Stimulated activated CD8-positive, alpha-beta memory T cell treated with anti-CD3 and anti-CD28 coated beads, Interleukin-7, amount 100 ng/mL, for 4 hours (primary cell): ENCODE results near the gene OR5K2.

Source experiments
- DNase-seq, 2 donors: peaks; one replicate each; pipeline ENCODE4 v3.0.0-alpha.2; 2020; ENCODE audit warnings: low read depth in 2 of 2

Gene OR5K2

DNA sequence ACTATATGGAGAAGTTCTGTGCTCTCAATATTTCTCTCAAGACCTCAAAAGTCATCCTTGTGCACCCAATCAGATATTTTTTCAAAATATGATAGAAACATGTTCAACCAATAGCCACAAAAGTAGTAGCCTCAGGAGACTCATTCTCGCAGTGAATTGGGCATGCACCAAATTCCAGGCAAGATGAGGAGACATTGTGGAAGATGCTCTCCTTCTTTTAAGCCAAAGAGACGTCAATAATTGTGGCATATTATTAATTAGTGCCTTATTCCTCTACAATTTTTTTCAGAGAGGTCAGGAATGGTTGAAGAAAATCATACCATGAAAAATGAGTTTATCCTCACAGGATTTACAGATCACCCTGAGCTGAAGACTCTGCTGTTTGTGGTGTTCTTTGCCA, at the start of gene OR5K2:
Gene OR5K2 (plus strand): TSS at position 301 of the 400 bp plus-strand sequence. CDS start 0 bp downstream, at position 301.
- no peak for DNase-seq

DNA sequence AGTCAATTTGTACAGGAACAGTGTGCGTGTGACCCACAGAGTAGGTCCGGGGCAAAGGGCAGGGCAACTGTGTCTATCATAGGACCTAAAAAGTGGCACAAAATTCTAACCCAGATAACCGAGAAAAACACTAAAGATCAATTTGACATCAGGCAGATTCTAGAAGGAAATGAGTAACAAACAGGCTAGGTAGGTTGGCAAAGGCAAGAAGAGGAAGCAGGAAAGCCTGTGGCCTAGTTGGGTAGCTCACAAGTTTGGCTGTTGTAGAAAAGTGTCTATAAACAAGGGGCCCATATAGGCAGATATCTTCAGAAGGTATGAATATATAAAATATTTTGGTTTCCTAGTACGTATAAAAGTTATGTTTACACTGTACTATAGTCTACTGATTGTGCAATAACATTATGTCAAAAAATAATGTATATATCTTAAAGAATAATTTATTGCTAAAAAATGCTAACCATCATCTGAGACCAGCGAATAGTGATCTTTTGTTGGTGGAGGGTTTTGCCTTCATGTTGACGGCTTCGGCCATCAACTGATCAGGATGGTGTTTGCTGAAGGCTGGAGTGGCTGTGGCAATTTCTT, 47.8 kb upstream of the OR5K2 start:
- no peak for DNase-seq

DNA sequence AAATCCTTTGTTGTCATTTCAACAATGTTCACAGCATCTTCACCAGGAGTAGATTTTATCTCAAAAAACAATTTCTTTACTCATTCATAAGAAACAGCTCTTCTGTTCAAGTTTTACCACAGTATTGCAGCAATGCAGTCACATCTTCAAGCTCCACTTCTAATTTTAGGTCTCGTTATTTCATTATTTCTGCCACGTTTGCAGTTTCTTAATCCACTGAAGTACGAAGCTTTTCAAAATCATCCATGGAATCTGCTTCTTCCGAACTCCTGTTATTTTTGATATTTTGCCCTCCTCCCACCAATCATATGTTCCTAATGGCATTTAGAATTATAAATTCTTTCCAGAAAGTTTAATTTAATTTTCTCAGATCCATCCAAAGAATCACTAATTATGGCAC, 47.1 kb upstream of the OR5K2 start:
- no peak for DNase-seq

DNA sequence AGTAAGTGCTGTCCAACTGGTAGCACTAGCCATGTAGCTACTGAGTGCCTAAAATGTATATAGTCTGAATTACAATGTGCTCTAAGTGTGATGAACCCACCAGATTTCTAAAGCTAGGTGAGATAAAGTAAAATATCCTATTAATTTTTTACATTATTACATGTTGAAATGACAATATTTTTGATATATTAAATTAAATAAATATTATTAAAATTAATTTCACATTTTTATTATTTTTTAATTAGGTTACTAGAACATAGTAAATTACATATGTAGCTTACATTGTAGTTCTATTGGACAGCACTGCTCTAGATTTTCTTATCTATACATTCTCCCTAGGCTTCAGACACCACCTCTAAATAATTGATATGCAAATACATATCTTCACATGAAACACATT, 43.7 kb upstream of the OR5K2 start:
- DNase-seq = no peak

DNA sequence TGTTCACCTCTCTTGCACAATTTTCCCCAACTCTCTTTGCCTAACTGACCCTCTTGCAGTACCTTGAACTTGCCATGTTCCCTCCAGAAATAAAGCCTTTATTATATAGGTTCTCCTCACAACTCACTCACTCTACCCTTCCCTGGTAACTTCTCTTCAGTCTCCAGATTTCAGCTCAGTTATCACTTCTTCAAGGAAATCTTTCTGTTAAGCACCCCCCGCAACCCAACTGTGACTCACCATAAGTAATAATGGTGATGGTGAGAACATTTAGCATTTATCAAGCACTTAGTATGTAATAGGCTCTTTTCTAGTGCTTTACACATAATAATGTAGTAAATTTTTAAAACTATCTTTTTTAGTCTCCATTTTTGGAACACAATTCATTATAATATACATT, 42.6 kb upstream of the OR5K2 start:
- DNase-seq = no peak

DNA sequence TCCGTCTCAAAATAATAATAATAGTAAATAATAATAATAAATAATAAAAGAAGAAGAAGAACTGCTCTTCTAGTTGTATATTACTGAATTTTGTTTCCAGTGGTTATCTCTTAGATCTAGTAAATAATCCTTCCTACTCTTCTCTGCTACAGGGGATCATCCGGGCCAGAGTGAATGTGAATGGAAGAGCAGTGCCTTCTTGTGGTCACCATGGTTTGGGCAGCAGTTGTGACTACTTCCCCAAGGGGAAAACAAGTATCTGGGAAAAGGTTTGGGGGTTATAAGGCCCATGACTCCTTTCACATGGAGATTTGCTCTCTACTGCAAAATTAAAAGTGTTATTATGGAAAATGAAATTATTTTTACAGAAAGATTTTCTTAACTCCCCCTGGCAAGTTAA, 39.9 kb upstream of the OR5K2 start:
- DNase-seq = no peak

DNA sequence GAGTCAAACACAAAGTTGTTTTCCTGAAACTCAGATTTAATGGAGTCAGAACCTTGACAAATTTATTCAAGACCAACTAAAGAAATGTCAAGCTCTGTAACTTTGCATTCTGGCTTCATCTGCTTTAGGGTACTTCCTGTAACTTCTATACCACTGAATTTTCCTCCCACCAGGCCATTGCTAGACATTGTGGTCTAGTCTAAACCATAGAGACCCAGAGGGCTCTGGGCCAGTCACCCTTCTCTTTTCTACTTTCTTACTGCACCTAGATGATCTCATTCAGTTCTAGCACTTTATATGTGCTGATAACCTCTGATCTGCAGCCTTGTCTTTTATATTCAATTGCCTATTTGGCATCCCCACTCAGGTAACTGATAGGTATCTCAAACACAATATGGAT, 37.3 kb upstream of the OR5K2 start:
- DNase-seq = no peak

DNA sequence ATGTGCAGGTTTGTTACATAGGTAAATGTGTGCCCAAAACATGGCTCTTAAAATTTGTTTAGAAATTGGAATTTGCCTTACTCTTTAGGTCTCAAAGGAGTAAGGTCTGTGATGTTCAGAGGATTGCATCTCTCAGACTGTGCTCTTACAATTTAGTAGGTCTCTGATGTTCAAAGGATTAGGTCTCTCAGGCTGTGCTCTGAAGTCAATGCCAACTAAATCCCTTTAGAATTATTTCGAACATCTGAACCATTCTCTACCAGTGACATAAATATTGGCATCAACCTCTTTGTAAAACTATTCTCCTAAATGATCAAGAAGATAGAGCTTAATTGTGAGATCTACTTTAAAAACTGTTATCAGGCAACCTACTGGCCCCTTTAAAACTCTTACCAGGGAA, 34.6 kb upstream of the OR5K2 start, which contains the start of gene OR5K1:
Gene OR5K1 (plus strand): TSS at position 301 of the 400 bp plus-strand sequence. CDS start 6,376 bp downstream, outside the sequence.
- no peak for DNase-seq

DNA sequence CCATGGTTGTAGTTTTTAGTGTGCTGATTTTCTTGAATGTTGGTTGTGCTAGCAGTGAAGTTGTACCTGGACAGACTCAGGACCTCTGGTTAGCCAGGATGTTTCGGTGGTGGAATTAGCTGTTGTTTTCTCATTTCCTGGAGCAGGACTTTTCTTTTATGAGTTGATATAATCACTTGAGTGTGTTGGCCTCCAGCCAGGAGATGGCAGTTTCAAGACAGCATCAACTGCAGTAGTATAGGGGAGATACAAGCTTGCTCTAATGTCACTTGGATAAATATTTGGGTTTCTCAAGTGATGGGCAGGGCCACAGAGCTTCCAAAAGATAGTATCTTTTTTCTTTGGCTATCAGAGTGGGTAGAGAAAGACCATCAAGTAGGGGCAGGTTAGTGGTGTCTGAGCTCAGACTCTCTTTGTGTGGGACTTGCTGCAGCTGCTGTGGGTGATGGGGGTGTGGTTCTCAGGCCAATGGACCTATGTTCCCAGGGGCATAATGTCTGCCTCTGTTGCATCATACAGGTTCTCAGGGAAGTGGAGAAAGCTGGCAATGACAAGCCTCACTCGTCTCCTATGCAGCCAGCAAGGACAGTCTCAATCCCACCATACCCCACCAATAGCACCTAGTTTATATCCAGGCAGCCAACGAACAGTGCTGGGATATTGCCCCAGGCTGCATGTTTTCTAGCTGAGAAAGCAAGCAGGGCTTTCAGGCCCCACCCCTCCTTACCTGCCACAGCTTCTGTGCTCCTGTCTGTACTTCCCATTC, 14.6 kb upstream of the OR5K2 start:
- DNase-seq = no peak

DNA sequence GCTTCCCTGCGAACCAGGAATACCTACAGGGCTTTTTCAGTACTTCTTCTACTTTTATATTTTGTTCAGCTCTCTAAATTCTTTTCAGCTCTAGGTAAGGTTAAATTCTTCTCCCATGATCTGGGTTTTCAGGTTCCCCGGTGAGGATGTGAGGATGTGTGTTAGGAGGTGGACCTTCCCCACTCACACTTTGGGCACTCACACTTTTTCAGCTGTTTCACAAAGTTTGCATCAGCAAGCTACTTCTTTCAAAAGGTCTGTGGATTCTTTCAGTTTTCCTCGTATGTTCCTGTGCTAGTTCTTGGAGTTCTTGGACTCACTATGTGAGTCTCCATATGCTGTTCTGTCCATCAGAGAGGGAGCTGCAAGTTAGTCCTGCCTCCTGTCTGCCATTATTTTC, 13.9 kb upstream of the OR5K2 start:
- DNase-seq = no peak

DNA sequence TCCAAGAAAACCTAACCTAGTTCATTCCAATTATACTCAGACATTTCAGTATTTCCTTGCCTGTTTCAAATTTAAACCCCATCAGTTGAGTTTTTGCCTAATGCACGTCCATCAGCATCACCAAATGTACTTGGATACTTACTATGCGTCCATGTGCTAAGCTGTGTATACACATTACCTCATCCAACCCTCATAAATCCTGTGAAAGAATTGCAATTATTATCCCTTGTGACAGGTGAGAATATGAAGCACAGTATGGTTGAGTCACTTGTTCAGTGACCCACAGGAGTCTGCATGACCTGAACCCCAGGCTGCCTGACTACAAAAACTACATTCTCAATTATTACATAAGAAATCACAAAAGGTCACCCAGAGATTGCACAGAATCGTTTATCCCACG, 2.5 kb downstream of the OR5K2 start:
- DNase-seq = no peak

DNA sequence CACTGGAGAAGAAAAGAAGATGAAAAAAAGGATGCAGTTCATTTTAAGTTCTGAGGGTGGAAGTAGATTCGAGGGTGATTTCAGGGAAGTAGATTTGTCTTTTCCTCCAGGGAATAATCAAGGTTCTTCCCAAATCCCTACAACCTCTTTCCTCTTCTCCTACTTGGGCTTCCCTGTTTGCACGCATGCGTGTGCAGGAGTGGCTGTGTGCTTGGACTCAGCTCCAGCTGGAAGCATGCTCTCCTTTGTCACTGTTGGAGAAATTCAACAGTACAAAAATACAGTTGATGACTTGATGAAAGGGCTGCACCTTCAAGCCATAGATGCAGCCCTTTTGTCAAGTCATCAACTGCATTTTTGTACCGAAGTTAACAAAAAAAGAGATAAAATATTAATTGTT, 3.8 kb downstream of the OR5K2 start:
- no peak for DNase-seq

DNA sequence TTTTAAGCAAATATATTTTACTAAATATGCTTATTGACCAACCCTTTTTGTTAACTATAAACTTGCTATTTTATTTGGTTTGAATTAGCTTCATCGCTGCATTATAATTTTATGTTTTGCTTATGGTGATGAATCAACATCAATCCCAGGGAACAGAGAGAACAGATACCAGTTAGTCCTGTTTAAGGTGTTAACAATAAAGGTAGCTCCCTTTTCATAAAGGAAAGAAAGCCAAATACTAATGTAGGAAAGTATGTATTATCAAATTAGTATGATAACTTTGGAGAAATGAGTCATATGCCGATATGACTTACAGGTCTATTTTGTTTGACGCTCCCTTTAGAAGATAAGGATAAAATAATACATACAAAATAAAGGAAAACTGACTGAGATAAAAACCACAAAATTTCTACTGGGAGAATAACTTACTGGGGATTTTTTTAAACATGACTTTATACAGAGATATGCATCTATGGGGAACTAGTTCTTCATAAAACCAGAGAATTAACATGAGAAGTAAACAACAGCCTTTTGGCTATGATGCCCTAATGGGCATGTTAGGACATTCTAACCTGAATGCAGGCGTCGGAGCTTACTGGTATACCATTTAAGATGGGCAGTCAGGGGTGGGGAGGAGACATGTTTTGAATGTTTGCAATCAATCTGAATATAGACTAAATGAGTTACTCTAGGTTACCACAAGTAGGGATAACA, 4.5 kb downstream of the OR5K2 start:
- DNase-seq = no peak

DNA sequence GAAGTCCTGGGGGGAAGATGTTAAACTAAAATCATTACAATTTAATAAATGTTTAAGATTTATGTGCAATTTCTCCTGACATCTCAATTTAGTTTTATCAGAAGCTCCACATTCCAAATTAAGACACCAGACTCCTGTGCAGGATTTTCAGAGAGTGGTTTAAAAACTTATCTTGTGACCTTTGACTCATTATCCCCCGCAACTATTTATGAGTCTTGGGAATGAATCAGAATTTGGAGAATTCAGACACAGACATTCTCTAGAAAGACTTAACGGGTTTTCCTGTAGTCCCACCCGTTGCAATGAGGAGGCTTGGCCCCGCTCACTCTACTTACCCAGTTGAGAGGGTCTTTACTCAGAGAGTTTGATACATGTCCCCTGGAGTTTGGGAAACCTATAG, 7.1 kb downstream of the OR5K2 start:
- no peak for DNase-seq

DNA sequence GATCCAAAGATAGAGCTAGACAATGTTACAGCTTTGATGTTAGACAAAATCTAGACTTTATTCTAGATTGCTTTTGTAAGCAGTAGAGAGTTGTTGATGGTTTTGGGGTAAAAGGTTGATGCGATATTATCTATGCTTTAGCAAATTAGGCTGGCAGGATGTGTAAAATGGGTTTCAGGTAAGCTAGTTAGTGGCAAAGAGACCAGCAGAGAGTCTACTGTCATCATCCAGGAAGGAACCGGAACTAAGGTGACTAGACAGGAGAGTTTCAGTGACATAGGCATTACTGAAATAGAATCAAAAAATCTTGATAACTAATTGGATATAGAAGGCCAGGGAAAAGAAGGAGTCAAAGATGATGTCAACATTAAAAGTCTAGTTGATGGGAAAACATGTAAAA, 11.1 kb downstream of the OR5K2 start:
- DNase-seq = no peak

DNA sequence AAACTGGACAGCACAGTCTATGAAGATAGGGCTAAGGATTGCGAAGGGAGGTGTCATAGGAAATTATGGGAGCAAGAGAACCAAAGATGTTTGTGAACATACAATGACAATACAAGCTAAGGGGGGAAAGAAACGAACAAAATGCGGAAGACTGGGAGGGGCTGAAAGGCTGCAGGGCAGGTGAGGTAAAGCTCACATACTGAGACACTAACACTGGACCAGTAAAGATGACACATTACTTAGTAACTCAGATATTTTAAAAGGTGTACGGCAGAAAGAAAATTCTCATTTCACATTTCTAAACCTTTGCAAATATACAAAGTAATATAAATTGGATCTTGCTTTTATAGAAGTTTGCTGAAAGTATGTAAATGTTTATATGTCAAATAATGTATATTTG, 15.1 kb downstream of the OR5K2 start:
- no peak for DNase-seq

DNA sequence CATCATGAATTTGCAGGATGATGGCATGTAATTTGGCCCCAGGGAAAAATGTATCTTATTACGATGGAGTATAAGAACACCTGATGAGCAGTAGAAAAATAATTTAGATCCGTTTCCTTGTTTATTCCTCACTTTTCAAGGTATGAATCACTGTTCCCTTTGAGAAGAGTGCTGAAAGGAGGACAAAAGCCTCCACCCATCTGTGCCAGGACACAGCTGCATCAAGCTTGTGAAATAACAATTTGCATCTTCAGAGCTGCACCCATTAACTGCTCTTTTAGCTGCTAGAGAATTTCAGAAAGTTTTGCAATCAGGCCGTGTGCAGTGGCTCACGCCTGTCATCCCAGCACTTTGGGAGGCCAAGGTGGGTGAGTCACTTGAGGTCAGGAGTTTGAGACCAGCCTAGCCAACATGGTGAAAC, 15.6 kb downstream of the OR5K2 start:
- no peak for DNase-seq

DNA sequence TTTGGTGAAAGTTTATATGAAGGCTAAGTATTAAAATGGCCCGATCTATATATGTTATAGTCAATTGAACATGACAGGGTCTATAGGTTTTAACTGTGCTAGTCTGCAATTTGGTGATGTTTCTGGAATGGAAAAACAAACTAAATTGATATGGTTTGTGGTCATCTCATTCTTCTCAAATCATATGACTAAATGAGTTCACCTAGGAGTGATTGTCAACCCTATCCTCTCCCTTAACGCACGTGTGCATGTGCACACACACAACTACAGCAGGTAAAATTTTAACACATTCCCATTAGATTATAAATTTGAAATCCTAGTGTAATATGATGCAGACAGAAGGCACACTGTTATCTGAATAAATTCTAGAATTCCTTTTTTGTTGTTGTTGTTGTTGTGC, 16.3 kb downstream of the OR5K2 start:
- no peak for DNase-seq

DNA sequence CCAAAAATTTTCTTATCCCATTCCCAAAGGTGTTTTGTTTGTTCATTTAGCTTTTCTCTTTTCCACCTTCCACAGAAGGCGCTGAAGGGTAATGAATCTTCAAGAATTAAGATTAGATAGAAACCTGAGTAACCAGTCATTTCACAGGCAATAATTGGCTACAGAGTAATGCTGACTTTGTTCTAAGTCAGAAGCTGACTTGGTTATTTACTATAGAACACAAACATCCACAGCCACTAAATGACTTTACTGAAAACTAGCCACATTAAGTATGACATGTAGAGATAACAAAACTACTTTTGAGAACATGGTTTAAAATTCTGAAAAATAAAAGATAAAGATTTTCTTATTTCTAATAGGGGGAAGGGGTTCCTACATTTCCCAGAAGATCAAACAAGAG, 17.5 kb downstream of the OR5K2 start:
- DNase-seq = no peak

DNA sequence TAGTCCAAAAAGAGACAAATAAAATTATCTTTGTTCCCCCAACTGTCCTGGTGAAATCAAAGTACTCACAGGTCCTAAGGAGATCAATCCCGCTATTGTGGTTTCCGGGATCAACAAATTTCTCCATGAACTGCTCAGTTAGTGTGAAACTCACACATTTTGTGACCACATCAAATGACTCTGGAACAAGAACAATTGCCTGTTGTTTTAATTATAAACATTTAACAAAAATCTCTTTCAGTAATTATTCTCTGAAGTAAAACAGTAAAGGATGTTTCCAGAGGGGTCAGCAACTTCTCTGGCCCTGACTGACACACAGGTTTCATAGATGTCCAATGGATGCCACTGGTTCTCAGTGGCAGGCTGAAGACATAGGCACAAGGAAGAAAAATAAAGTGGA, 21.3 kb downstream of the OR5K2 start:
- DNase-seq = no peak

DNA sequence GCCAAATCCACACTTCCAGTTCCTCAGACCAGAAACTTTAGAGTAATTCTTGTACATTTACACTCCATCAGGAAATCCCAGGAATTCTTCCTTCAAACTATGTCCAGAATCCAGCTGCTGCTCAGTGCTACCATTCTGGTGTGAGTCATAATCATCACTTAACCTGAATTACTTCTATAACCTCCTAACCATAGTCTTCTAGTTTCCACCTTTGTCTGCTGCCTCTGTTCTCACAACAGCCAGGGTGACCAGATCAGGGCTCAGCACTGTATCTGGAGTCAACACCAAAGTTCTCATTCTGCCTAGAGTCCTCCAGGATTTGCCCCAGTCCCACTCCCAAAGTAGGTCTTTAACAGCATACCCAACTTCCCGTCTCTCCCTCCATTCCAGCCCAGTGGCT, 21.9 kb downstream of the OR5K2 start:
- DNase-seq = no peak

DNA sequence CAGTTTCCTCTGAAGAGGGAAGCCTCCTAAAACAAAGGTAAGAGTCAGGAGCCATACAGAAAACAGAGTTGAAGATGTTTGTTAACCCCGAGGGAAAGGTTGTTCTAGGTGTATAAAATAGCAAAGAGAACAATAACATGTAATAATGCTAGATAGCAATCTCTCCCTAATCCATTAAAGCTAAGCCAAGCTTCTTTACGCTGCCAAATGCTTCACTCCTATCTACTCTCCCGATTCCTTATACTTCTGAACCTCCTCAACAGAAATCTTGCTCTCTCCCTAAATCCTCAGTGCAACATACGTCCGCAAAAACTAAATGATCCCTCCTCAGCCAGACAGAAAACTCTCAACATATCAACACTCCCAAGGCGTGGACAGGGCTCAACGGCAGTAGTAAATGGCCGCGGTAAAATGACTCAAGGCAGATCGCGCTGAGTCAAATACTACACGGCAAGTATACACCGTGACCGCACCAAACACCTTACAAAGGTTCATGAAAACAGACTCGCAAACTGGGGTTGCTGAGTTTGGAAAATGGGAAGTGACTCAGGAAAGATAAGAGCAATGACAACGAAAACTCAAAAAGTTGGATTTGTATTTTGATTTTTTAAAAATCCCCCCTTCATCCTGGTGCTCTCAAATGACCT, 24.5 kb downstream of the OR5K2 start:
- DNase-seq = peak; percentile 30 to 40
